ENCODE measurements around the gene ZNF892. TPM values are rescaled to one million over a fixed set of nuclear protein-coding genes. Genes with fewer than 3 reads are reported as not detected.
A peak's percentile ranks its signal among the peaks of the same experiment; 100 is the strongest.
"Not testable (repeated sequence)": the region's sequence is repeated elsewhere in the genome, so short reads cannot be mapped to it uniquely, and the experiment has no call there.

Gene ZNF892
- total RNA-seq, 1 donor from 2014 or later: 21.2 TPM

- DNase-seq (ENCODE audit: low spot score): no peak
Observed at GRCh38 chr2:95225658-95226057, 18.3 kb downstream of the ZNF892 start.

- peak; percentile 35 for DNase-seq (ENCODE audit: low spot score)
Observed at GRCh38 chr2:95231723-95232122, 24.4 kb downstream of the ZNF892 start.

GRCh38 chr2:95232232-95232631 lies 24.9 kb downstream of the ZNF892 start:
- no peak for DNase-seq (ENCODE audit: low spot score)

GRCh38 chr2:95234286-95234785 lies 27.0 kb downstream of the ZNF892 start:
- no peak for DNase-seq (ENCODE audit: low spot score)

GRCh38 chr2:95234816-95235215 lies 27.5 kb downstream of the ZNF892 start:
- no peak for DNase-seq (ENCODE audit: low spot score)

GRCh38 chr2:95238131-95238530 lies 30.8 kb downstream of the ZNF892 start:
- no peak for DNase-seq (ENCODE audit: low spot score)

GRCh38 chr2:95240091-95240490 lies 32.8 kb downstream of the ZNF892 start:
- DNase-seq (ENCODE audit: low spot score): no peak

- DNase-seq (ENCODE audit: low spot score): no peak
Observed at GRCh38 chr2:95240556-95240955, 33.2 kb downstream of the ZNF892 start.

GRCh38 chr2:95242084-95242483 lies 34.8 kb downstream of the ZNF892 start:
- DNase-seq (ENCODE audit: low spot score): not testable (repeated sequence)

Other genes with a start within 250 kb of the ZNF892 start
- gene MAL, start 181.8 kb upstream of the ZNF892 start, total RNA-seq (ENCODE audit: insufficient read depth, low replicate concordance): 3.6 TPM
- gene MRPS5, start 85.7 kb upstream of the ZNF892 start, total RNA-seq (ENCODE audit: insufficient read depth, low replicate concordance): 44.1 TPM
- gene ZNF514, start 47.7 kb upstream of the ZNF892 start, total RNA-seq (ENCODE audit: insufficient read depth, low replicate concordance): 31.5 TPM
- 2.9 TPM for gene ZNF2, start 41.7 kb upstream of the ZNF892 start, total RNA-seq (ENCODE audit: insufficient read depth, low replicate concordance)
- 2.4 TPM for gene PROM2, start 66.9 kb downstream of the ZNF892 start, total RNA-seq (ENCODE audit: insufficient read depth, low replicate concordance)
- gene KCNIP3, start 89.8 kb downstream of the ZNF892 start, total RNA-seq (ENCODE audit: insufficient read depth, low replicate concordance): 12.5 TPM
- gene FAHD2A, start 195.2 kb downstream of the ZNF892 start, total RNA-seq (ENCODE audit: insufficient read depth, low replicate concordance): 16.9 TPM